Fibroblast of lung (primary cell): Measurements from ENCODE around the gene ISLR2. TPM values are rescaled to one million over a fixed set of nuclear protein-coding genes. Genes with fewer than 3 reads are reported as not detected.

Source experiments
- DNase-seq, 2 donors: peaks; one replicate each; pipeline versions ENCODE4 v3.0.0 to v3.0.0-alpha.2; 2010; ENCODE audit warnings: low read depth in 2 of 2
- H2AFZ ChIP-seq: 2 replicates; pipeline ENCODE4 v1.5.1; 2012; ENCODE audit warnings: low read length, control low read depth, inconsistent platforms
- H3K27ac ChIP-seq: 2 replicates; pipeline ENCODE4 v1.5.1; 2011; ENCODE audit warnings: low read length, control low read depth; ENCODE audit not compliant: insufficient read depth
- H3K27me3 ChIP-seq: 2 replicates; pipeline ENCODE4 v1.5.1; 2011; ENCODE audit warnings: mild to moderate bottlenecking, low read length; ENCODE audit not compliant: control insufficient read depth, insufficient read depth
- H3K36me3 ChIP-seq: 2 replicates; pipeline ENCODE4 v1.5.1; 2011; ENCODE audit warnings: low read length; ENCODE audit not compliant: control insufficient read depth, insufficient read depth
- H3K4me1 ChIP-seq: 2 replicates; pipeline ENCODE4 v1.5.1; 2011; ENCODE audit warnings: low read length; ENCODE audit not compliant: control insufficient read depth, insufficient read depth; ENCODE audit errors: extremely low read depth
- H3K4me2 ChIP-seq: 2 replicates; pipeline ENCODE4 v1.5.1; 2011; ENCODE audit warnings: low read length, control low read depth; ENCODE audit not compliant: insufficient read depth; ENCODE audit errors: extremely low read depth
- H3K4me3 ChIP-seq, 4 experiments: fragments of 200-600 bp in 1 of 4; sonication (generic) in 1 of 4; replicated peaks in 1 of 4; 2 replicates each; pipeline ENCODE4 v1.5.1; 2011 to 2016; ENCODE audit warnings: low read length in 4 of 4, low read depth in 3 of 4, mild to moderate bottlenecking in 3 of 4, control low read depth in 2 of 4, inconsistent platforms in 1 of 4, mixed read lengths in 1 of 4; ENCODE audit not compliant: insufficient read depth in 1 of 4; ENCODE audit errors: control extremely low read depth in 1 of 4
- H3K79me2 ChIP-seq: 2 replicates; pipeline ENCODE4 v1.5.1; 2012; ENCODE audit warnings: mild to moderate bottlenecking, low read length, inconsistent platforms; ENCODE audit not compliant: control insufficient read depth, insufficient read depth
- H3K9ac ChIP-seq: 2 replicates; pipeline ENCODE4 v1.5.1; 2011; ENCODE audit warnings: mild to moderate bottlenecking, low read length, control low read depth; ENCODE audit not compliant: insufficient read depth
- H3K9me3 ChIP-seq: 2 replicates; pipeline ENCODE4 v1.5.1; 2012; ENCODE audit warnings: low read depth, low read length; ENCODE audit not compliant: control insufficient read depth, insufficient read depth
- H4K20me1 ChIP-seq: 2 replicates; pipeline ENCODE4 v1.5.1; 2011; ENCODE audit warnings: low read length; ENCODE audit not compliant: control insufficient read depth, insufficient read depth; ENCODE audit errors: extremely low read depth
- EZH2 ChIP-seq: IDR thresholded peaks from 2 replicates; pipeline ENCODE4 v1.5.1; 2012; ENCODE audit warnings: low read length, control low read depth, mild to moderate bottlenecking; ENCODE audit errors: missing control alignments
- polyA plus RNA-seq, 2 donors: library from polyadenylated mRNA; depleted of rRNA in 1 of 2; stranded (reverse) in 1 of 2; unstranded in 1 of 2; fragments of >200 nt; gene quantifications; 2 replicates each; pipeline ENCODE4 v1.2.1, GENCODE V29; 2011 to 2012; ENCODE audit warnings: missing spikeins in 1 of 2
- total RNA-seq: library from RNA; depleted of rRNA; stranded (reverse); fragments of >200 nt; gene quantifications from 2 replicates; pipeline ENCODE4 v1.2.1, GENCODE V29; 2014
- TF ChIP-seq, protein P1 (sequence below), 2 donors: IDR thresholded peaks in 1 of 2; conservative IDR thresholded peaks in 1 of 2; 1 replicate in 1 of 2; 2 replicates in 1 of 2; pipeline ENCODE4 v1.5.1; 2011 to 2012; ENCODE audit warnings: low read length in 2 of 2, control low read depth in 1 of 2, inconsistent platforms in 1 of 2, low read depth in 1 of 2, mild to moderate bottlenecking in 1 of 2

The ISLR2 gene
- total and polyA plus RNA-seq, 2 donors (not counting 1 experiment from before 2014, with no cell fraction given) = not detected

DNA sequence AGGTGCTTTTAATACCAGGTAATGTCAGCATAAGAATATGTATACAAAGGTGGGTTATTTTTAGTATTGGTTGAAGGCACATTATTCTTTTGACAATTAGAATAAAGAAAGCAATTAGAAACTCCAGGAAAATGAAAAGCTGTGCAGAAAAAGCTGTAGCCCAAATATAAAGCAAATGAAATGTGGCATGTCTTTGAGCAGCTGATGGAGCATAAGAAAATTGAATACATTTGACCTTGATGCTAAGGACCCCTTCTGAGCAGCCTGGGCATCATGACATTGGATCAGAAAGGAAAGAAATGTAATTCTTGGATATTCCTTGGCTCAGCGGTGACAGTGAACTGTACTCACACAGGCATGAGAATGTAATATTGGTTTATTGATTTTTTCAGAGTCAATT lies 35.1 kb downstream of the ISLR2 start:
- Histone ChIP-seq H3K27me3 (peaks cover 7% of the 10 kb centered on the region), H4K20me1 (no peaks in the 10 kb centered on the region), H3K4me3 (no peak overlapping the region), H3K9ac (no peak overlapping the region), H3K79me2 (no peaks in the 10 kb centered on the region), H3K9me3 (no peaks in the 10 kb centered on the region), H2AFZ (no peak overlapping the region), H3K27ac (no peak overlapping the region), H3K4me1 (no peaks in the 10 kb centered on the region), H3K36me3 (no peaks in the 10 kb centered on the region), H3K4me2 (no peak overlapping the region)
- DNase-seq = no peak
- TF ChIP-seq, protein P1, sequence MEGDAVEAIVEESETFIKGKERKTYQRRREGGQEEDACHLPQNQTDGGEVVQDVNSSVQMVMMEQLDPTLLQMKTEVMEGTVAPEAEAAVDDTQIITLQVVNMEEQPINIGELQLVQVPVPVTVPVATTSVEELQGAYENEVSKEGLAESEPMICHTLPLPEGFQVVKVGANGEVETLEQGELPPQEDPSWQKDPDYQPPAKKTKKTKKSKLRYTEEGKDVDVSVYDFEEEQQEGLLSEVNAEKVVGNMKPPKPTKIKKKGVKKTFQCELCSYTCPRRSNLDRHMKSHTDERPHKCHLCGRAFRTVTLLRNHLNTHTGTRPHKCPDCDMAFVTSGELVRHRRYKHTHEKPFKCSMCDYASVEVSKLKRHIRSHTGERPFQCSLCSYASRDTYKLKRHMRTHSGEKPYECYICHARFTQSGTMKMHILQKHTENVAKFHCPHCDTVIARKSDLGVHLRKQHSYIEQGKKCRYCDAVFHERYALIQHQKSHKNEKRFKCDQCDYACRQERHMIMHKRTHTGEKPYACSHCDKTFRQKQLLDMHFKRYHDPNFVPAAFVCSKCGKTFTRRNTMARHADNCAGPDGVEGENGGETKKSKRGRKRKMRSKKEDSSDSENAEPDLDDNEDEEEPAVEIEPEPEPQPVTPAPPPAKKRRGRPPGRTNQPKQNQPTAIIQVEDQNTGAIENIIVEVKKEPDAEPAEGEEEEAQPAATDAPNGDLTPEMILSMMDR (conservative IDR thresholded peaks at IDR 0.05 in 1 of 2, IDR thresholded peaks at IDR 0.05 in 1 of 2; ENCODE audit: low read depth in 1 of 2, low read length in 2 of 2) = no peak
- TF ChIP-seq EZH2 = no peak

- peaks cover 7% of the 10 kb centered on the region for H3K27me3 ChIP-seq
- H4K20me1 ChIP-seq = no peaks in the 10 kb centered on the region
- no peak overlapping the region for H3K4me2 ChIP-seq
- DNase-seq = no peak
- H3K9ac ChIP-seq = no peak overlapping the region
- no peaks in the 10 kb centered on the region for H3K9me3 ChIP-seq
- H3K36me3 ChIP-seq = no peaks in the 10 kb centered on the region
- H2AFZ ChIP-seq = no peak overlapping the region
- no peak overlapping the region for H3K4me3 ChIP-seq
- no peak overlapping the region for H3K27ac ChIP-seq
- peaks cover 5% of the 10 kb centered on the region for H3K4me1 ChIP-seq
- H3K79me2 ChIP-seq = no peaks in the 10 kb centered on the region
- TF ChIP-seq, protein P1 (conservative IDR thresholded peaks at IDR 0.05 in 1 of 2, IDR thresholded peaks at IDR 0.05 in 1 of 2; ENCODE audit: low read depth in 1 of 2, low read length in 2 of 2) = no peak
- no peak for TF ChIP-seq EZH2
Observed at GRCh38 chr15:74167891-74168331, 37.5 kb downstream of the ISLR2 start.

DNA sequence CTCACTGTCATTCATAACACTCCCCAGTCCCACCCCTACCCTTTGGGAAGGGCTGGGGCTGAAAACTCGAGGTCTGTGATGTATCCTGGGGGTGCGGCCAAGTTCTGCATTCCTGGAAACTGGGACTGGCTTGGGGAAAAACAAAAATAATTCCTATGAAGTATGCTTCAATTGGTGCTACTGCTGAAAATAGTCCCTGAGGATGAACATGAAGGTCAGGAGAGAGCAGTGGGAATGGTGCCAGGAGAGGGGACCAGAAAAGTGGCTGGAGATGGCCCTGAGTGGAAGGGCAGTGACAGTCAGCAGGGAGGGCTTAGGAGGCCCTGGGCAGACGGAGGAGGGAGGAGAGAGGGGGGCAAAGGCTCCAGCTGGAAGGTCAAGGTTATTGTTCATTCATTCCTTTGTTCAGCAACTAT lies 38.3 kb downstream of the ISLR2 start:
- no peaks in the 10 kb centered on the region for H4K20me1 ChIP-seq
- H3K79me2 ChIP-seq = no peaks in the 10 kb centered on the region
- H3K4me2 ChIP-seq = no peak overlapping the region
- H3K27ac ChIP-seq = no peak overlapping the region
- H3K4me1 ChIP-seq = peaks cover 10% of the 10 kb centered on the region
- H3K4me3 ChIP-seq = no peak overlapping the region
- no peak overlapping the region for H3K9ac ChIP-seq
- no peak for TF ChIP-seq EZH2
- TF ChIP-seq, protein P1 (conservative IDR thresholded peaks at IDR 0.05 in 1 of 2, IDR thresholded peaks at IDR 0.05 in 1 of 2; ENCODE audit: low read depth in 1 of 2, low read length in 2 of 2) = no peak
- H3K27me3 ChIP-seq = peaks cover 7% of the 10 kb centered on the region
- no peaks in the 10 kb centered on the region for H3K36me3 ChIP-seq
- DNase-seq = no peak
- no peak overlapping the region for H2AFZ ChIP-seq
- H3K9me3 ChIP-seq = no peaks in the 10 kb centered on the region
